GM21528 (cell line): ENCODE results near the gene MGMT.

Experiments
- ATAC-seq: cut with Tn5 transposase; IDR thresholded peaks from one replicate; pipeline ENCODE4 v1.9.1; 2021; ENCODE audit warnings: mild to moderate bottlenecking, moderate library complexity; ENCODE audit not compliant: unreplicated experiment, low FRiP score

The MGMT gene

DNA sequence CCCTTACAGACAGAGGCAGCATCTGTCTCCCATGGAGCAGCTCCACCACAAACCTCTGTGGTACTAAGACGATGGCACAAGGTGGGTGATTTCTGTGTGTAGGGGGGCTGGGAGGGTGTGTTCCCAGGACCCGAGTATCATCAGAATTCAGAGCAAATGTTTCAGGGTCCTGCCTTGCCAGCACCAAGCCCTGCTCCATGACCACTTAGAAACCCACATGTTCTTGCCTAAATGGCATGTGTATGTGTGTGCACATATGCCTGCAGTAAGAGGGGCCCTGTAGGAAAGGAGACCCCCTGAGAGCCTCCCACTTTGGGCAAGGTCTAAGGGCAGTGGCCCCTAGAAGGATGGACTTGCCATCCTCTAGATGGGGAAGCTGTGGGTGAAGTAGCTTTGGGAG, 17.1 kb upstream of the MGMT start:
- ATAC-seq, result no peak

DNA sequence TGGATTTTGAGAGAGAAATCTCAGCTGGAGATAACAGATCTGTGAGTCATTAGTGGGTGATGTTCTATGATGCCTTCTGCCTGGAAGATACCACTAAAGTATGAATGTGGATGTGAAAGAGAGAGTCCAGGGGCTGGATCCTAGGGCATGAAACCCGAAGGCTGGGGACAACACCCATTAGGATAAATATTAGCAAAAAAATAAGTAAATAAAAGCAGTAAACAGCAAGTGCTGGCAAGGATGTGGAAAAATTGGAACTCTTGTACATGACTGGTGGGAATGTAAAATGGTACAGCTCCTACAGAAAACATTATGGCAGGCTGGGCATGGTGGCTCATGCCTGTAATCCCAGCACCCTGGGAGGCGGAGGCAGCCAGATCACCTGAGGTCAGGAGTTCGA, 16.6 kb upstream of the MGMT start:
- ATAC-seq, result no peak

DNA sequence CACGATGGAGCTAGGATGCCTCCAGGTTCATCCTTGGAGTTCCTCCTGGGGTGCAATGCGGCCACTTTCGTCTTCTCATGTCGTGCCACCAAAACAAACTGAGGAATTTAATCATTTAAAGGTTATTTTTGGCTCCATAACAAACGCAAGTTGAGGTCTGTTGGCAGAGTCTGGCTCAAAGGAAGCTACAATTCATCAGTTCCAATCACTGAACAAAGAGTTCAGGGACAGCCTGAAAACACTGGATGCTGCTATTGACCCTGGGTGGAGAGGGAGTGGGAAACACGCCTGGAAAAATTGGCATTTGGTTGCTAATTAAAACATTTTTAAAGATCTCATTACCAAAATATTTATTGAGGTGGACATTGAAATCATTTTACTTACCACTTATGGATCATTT, 11.4 kb upstream of the MGMT start:
- ATAC-seq, result no peak

DNA sequence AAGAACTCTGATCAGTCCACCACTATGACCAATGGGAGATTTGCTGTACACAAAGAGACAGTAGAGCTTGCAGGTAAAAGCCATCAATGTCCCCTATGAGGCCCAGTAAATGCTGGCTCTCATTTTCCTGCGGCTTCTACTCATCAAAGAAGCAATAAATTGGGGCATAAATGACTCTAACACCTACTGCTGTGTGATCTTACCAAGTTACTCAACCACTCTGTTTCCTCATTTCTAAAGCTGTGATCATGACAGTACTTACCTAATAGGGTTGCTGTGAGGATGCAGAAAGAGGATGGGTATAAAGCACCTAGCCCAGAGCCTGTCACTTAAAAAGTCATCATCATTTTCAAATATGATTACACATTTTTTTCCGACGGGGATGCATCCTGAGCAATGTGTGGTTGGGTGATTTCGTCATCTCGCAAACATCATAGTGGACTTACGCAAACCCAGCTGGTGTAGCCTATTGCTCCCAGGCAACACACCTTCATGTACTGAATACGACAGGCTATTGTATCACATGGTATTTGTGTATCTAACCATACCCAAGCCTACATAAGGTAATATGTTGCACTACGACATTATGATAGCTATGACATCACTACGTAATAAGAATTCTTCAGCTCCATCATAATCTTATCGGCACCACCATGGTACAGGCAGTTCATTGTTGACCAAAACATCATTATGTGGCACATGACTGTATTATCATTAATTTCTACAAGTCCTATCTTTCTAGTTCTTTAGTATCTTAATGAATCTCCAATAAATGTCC, 7.1 kb upstream of the MGMT start:
- no peak for ATAC-seq

DNA sequence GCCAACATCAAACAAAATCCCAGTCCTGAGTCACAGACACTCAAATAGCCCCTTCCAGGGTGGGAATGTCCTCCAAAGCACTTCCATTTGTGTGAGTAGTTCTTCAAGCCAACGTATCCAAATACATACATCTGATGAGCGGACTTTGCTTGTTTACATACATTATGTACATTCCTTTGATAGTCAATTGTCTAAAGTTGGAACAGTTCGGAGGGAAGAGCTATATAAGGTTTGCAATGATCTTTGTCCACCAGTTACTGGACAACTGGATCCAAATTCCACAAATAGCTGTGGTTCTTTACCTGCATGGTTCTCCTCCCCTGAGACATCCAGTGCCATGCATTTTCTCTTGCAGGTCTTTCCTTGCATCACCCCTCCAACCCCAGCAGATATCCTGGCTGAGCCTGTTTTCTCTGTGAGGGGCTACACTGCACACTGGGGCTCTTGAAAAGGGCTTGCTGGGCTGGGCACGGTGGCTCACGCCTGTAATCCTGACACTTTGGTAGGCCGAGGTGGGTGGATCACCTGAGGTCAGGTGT, 4.7 kb upstream of the MGMT start:
- ATAC-seq, result no peak

DNA sequence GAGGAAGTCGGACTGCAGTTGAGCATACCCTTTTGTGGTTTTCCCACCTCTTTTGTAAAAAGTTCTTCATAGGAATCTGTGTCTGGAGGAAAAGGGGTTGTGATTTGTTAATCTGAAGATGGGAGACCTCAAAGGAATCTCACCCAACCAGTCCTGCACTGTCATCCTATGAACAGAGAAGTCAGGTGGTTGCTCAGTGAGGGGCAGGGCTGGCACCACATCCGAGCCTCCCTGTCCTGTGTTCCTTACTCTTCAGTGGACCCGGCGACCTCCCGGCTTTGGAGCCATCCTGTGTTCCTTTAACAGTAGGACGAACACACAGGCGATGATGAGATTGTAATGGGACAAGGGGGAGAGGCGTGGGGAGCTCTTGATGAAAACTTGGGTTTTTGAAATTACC, 2.8 kb upstream of the MGMT start:
- ATAC-seq, result no peak

DNA sequence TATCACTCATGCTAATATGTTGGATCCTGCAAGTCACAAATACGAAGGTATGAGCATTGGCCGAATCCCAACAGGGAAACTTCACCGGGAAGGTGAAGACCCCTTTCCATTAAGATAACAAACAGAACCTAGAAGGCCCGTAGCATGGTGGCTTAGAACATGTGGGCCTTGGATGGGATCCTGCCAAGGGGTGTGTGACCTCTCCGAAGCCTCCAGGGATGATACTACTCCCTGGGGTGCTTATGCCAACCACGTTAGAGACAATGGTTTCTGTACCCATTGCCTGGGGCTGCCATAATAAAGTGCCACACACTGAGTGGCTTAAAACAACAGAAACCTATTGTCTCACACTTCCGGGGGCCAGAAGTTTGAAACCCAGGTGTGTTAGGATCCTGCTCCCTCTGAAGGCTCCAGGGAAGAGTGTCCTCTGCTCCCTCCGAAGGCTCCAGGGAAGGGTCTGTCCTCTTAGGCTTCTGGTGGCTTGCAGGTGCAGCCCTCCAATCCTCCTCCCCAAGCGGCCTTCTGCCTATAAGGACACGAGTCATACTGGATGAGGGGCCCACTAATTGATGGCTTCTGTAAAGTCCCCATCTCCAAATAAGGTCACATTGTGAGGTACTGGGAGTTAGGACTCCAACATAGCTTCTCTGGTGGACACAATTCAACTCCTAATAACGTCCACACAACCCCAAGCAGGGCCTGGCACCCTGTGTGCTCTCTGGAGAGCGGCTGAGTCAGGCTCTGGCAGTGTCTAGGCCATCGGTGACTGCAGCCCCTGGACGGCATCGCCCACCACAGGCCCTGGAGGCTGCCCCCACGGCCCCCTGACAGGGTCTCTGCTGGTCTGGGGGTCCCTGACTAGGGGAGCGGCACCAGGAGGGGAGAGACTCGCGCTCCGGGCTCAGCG, 992 bp upstream of the MGMT start:
- ATAC-seq, result peak; percentile 4

DNA sequence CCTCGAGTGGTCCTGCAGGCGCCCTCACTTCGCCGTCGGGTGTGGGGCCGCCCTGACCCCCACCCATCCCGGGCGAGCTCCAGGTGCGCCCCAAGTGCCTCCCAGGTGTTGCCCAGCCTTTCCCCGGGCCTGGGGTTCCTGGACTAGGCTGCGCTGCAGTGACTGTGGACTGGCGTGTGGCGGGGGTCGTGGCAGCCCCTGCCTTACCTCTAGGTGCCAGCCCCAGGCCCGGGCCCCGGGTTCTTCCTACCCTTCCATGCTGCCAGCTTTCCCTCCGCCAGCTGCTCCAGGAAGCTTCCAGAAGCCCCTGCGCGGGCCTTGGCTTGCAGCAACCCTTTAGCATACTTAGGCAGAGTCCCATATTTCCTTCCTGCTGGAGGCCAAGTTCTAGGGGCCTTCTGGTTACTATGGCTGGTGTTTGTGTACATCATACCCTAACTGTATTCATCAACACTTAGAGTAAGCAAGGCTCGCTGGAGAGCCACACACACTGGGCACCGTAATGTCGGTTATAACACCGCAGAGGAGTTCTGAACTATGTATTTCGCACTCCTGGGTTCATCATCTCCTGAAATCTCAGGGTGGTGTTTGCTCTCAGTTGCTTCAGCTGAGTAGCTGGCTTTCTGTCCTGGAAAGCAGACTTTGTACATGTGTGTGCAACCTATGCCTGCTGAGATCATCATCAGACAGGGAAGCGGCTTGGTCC, 471 bp downstream of the MGMT start:
- ATAC-seq, result peak; percentile 22

DNA sequence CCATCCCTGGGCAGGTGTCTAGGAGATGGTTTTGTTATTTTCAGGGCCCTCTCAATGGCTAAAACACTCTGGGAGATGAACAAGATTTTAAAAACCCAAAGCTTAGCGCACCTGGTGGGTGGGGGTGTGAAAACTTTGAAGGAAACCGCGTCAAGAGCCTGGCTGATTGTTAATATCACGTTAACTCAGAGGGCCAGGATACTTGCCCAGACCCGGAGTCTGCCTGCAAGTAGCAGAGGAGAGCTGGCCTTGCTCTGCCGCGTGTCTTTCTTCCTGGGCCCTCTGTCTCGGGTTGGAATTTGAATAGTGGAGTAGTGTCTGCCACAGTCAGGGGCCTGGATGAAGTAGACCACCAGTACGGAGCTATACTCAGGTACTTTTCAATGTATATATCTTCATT, 1.1 kb downstream of the MGMT start:
- no peak for ATAC-seq

DNA sequence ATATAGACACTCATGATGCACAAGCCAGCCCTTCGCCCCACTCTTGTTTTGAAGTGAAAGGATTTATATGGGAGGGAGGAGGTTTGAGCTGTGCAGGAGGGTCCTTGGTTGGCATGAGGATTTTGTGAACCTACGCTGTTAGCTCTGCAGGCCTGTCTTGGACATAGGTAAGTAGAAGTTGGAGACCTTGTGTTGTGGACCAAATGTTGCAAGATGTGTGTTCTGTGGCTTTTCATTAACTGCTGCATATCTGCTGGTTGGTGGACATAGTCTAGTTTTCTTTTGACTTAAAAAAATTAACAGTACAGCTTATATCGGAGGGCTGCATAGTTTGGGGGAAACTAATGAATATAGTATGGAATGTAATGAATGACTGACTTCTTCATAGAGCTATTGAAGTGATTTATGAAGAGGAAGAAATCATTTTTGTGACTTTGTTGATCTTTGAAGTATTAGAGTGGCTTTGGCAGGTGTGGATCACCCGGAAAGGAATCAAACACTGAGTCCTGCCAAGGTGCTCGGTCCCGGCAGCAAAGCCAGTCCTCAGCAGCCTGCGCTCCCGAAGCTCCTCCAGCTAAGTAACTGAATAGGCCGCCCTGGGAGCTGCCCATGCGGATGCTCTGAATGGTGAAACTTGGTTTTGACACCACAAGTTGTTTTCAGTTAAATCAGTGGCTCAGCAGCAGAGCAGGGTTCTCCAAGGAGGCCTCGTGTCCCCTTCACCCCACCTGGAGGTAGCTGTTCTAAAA, 3.2 kb downstream of the MGMT start:
- ATAC-seq, result no peak

DNA sequence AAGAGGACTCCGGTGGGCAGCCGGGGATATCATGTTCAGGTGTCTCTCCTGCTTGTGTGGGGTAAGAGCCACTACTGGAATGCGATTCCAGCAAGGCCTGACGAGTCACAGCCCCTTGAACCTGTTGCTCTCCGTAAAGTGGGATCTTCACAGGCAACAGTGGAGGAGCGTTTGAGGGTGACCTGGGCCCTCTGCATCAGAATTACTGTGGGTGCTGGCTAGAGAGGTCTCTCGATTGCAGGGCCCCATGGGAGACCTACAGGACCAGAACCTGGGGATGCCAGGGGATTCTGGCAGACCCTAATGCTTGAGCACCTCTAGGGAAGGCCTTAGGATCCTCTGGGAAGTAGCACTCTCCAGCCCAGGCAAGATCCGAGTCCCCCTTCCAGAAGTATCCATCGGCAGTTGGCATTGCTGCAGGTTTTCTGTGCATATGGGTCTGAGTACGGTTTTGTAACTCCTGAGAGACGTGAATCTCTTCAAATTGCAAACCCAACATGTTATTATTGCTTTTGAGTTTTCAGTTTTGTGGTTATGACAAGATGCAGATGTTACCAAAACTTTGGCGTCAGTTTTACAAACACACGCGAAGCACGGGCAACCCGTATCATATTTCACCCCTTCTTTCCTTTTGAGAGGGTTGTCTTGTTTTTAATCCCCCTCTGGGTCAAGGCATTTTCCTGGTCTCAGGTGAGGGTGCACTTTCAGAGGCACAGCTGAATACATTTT, 4.6 kb downstream of the MGMT start:
- ATAC-seq, result no peak

DNA sequence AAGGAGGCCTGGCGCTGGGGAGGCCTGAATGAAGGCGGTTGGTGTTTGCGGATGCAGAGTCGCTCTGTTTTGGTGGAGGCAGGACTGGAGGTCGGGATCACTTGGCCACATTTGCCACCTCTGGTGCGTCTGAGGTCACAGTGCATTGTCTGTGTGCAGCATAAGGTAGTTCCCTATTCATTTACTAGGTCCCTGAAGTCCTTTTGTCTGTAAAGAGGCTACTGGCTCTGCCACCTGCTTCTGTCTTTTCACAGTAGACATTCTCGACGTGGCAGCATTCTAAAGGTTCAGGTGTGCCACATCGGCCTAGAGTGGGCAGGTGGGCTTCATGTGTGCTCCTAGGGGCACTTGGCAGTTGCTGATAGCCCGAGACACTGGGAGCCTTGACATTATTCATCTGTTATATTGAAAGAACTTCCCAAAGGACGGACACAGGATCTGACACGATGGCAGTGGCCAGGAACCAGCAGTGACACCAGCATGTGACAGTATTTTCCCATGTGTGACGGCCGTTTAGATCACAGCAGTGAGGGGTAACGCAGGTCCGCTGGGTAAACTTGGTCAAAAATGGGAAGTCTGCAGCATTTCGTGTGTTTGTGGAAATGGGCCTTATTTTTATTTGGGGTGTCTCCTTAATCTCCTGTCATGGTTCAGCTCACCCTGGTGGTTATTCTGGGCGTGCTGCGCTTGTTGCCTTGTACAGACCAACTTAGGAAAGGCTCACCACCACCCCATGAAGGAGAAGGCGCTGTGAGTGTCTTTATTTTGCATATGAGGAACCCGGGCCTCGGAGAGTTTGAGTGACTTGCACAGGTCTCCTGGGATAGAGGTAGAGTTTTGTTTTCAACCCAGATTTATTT, 5.9 kb downstream of the MGMT start:
- no peak for ATAC-seq

DNA sequence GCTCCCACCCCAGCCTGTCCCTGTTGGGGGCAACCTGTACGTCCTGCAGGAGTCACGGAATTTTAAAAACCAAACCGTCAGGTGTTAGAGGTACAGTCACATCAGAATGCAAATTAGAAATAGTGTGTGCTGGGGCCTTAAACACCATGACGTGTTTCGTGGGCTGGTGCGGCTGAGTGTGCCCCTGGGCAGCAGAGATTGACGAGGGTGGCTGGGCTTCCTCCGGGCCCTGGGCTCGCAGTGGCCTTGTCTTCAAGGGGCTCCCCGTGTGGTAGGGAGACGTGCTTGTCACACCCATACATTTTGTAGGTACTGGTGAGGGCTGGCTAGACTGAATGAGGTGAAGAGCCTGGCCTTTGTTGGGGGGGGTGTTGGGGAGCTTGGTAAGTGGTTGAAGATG, 7.6 kb downstream of the MGMT start:
- no peak for ATAC-seq

DNA sequence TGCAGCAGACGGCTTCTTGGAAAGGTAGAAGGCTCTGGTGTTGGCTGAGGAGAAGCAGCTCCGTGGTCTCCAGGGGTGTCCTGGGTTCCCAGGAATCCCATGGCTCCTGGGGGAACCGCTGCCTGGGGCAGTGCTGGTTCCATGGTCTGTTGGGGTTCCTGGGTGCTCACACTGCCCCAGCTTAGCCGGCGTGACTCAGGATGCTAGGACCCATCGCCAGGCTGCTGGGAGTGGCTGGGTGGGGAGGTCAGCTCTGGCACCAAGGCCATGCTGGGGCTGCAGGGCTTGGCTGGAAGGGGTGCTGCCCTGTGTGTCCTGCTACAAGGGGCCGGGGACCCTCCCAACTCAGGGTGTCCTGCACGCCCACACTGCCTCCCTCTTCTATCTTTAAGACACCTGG, 9.4 kb downstream of the MGMT start:
- ATAC-seq, result no peak

DNA sequence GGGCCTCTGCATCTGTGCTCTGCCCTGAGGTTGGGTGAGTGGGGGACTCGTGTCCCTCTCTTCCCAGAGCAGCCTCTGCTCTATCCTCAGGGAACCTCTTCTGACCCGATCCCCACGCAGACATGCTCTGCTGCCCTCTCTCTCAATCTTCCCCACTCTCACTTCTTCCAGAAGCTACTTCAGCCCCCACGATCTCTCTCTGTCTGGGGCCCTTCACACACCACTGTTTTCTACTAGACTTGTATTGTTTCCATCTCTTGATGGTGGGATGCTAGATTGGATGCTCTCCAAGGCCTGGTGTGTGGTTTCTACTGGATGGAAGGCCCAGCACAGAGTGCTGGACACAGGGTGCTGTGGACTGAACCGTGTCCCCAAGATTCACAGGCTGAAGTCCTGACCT, 10.0 kb downstream of the MGMT start:
- ATAC-seq, result no peak

DNA sequence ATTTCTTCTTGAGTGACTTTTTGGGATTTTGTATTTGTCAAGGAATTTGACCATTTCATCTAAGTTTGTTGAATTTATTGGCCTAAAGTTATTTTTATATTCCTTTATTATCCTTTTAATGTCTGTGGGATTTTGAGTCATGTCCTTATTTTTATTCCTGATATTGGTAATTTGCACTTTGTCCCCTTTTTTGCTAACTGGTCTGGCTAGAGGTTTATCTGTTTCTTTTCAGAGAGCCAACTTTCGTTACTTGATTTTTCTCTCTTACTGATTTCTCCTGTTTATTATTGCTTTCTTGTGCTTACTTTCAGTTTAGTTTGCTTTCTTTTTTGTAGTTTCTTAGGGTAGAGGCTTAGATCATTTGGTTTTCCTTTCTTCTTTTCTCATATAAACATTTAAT, 14.6 kb downstream of the MGMT start:
- ATAC-seq, result no peak

DNA sequence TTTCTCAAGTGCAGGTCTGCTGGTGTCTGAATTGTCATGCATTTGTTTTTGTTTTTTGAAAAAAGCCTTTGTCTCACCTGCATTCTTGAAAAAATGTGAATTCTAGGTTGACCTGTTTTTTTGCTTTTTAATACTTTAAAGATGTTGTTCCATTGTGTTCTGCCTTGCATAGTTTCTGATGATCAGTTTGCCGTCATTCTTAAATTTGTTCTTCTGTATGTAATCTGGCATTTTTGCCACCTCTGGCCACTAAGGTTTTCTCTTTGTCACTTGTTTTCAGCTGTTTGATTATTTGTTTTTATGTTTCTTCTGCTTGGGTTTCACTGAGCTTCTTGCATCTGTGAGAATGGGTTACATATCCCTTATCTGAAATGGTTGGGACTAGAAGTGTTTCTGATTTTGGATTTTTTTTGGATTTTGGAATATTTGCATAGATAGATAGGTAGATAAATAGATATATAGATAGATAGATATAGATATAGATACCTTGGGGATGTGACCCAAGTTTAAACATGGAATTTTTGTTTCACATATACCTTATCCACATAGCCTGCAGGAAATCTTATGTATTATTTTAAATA, 16.5 kb downstream of the MGMT start:
- no peak for ATAC-seq

DNA sequence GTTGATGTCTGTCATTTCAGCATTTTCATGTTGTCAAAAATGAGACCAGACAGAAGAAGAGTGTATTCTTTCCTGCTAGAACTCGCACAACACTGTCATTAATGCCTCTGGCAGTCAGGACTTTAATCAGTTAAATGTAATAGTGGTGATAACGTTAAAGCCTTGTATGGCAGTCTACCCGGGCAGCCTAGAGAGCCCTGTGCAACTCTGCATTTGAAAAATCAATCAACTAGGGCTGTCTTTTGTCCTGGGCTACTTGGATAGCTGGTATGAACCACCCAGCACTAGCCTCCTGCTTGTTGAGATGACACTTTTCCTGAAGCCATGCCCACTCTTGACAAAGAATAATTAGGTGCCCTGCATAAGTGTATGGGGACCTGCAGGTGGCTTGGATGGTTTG, 19.8 kb downstream of the MGMT start:
- no peak for ATAC-seq
